Bronchus fibroblast of lung (primary cell): ENCODE data around the gene NECTIN4. TPM values are rescaled to one million over a fixed set of nuclear protein-coding genes. Genes with fewer than 3 reads are reported as not detected.

Experiments used
- total RNA-seq: library from RNA; depleted of rRNA; stranded (reverse); fragments of >200 nt; gene quantifications from 2 replicates; pipeline ENCODE4 v1.2.3, GENCODE V29; 2015

The NECTIN4 gene
- 0.17 TPM in 1 of 2 replicates, not detected in the other for total RNA-seq

GRCh38 chr1:161089251-161089924, at the start of gene NECTIN4:
Gene NECTIN4, minus strand, starts transcription at chr1:161089558. Its CDS starts 262 bp downstream, at chr1:161089296.

GRCh38 chr1:161132410-161133219, 43.3 kb upstream of the NECTIN4 start, which contains the start of gene DEDD:
Gene DEDD, minus strand, starts transcription at chr1:161132667. Its CDS starts 8,205 bp downstream, at chr1:161124462.

GRCh38 chr1:161117759-161118581, 28.6 kb upstream of the NECTIN4 start, which contains the start of the genes NIT1 and PFDN2:
Gene NIT1, plus strand, starts transcription at chr1:161118105. Its CDS starts 72 bp downstream, at chr1:161118177.
Gene PFDN2, minus strand, starts transcription at chr1:161118037. Its CDS starts 11 bp downstream, at chr1:161118026.

GRCh38 chr1:161098210-161099068, 9.1 kb upstream of the NECTIN4 start, which contains the start of gene KLHDC9:
Gene KLHDC9, plus strand, starts transcription at chr1:161098361. Its CDS starts 175 bp downstream, at chr1:161098536.

GRCh38 chr1:161069731-161070270, 19.6 kb downstream of the NECTIN4 start, which contains the start of gene ARHGAP30:
Gene ARHGAP30, minus strand, starts transcription at chr1:161069891. Its CDS starts 267 bp downstream, at chr1:161069624.

GRCh38 chr1:161045736-161046604, 43.4 kb downstream of the NECTIN4 start, which contains the start of gene USF1:
Gene USF1, minus strand, starts transcription at chr1:161045977. Its CDS starts 2,702 bp downstream, at chr1:161043275.

GRCh38 chr1:161038523-161039153, 50.7 kb downstream of the NECTIN4 start, which contains the start of gene TSTD1:
Gene TSTD1, minus strand, starts transcription at chr1:161038964. Its CDS starts 75 bp downstream, at chr1:161038889.

Other genes starting within 250 kb of the NECTIN4 start
- not detected in 2 replicates for gene CD244, start 226.7 kb downstream of the NECTIN4 start, total RNA-seq
- gene ITLN1, start 204.4 kb downstream of the NECTIN4 start, total RNA-seq = not detected in 2 replicates
- gene ITLN2, start 134.7 kb downstream of the NECTIN4 start, total RNA-seq = not detected in 2 replicates
- 0.74 and 1.2 TPM in 2 replicates for gene F11R, start 68.4 kb downstream of the NECTIN4 start, total RNA-seq
- gene TSTD1, start 50.6 kb downstream of the NECTIN4 start, total RNA-seq = 4.2 and 4.6 TPM in 2 replicates
- gene USF1, start 43.6 kb downstream of the NECTIN4 start, total RNA-seq = 38.2 and 38.5 TPM in 2 replicates
- gene ARHGAP30, start 19.7 kb downstream of the NECTIN4 start, total RNA-seq = not detected in 2 replicates
- 1.8 and 2.9 TPM in 2 replicates for gene KLHDC9, start 8.8 kb upstream of the NECTIN4 start, total RNA-seq
- 69.8 and 92.9 TPM in 2 replicates for gene PFDN2, start 28.5 kb upstream of the NECTIN4 start, total RNA-seq
- 30.8 and 38.8 TPM in 2 replicates for gene NIT1, start 28.5 kb upstream of the NECTIN4 start, total RNA-seq
- gene DEDD, start 43.1 kb upstream of the NECTIN4 start, total RNA-seq = 25.2 and 32.0 TPM in 2 replicates
- gene UFC1, start 64.4 kb upstream of the NECTIN4 start, total RNA-seq = 62.0 and 74.8 TPM in 2 replicates
- 12.3 and 12.4 TPM in 2 replicates for gene USP21, start 69.9 kb upstream of the NECTIN4 start, total RNA-seq
- 12.8 and 21.9 TPM in 2 replicates for gene PPOX, start 76.9 kb upstream of the NECTIN4 start, total RNA-seq
- gene B4GALT3, start 87.9 kb upstream of the NECTIN4 start, total RNA-seq = 33.1 and 37.0 TPM in 2 replicates
- 3.6 and 3.7 TPM in 2 replicates for gene ADAMTS4, start 109.5 kb upstream of the NECTIN4 start, total RNA-seq
- 118 and 136 TPM in 2 replicates for gene NDUFS2, start 112.8 kb upstream of the NECTIN4 start, total RNA-seq
- gene FCER1G, start 125.7 kb upstream of the NECTIN4 start, total RNA-seq = not detected in 2 replicates
- gene APOA2, start 134.1 kb upstream of the NECTIN4 start, total RNA-seq = not detected in 2 replicates
- gene TOMM40L, start 136.5 kb upstream of the NECTIN4 start, total RNA-seq = 8.4 and 9.8 TPM in 2 replicates
- not detected in 2 replicates for gene NR1I3, start 148.6 kb upstream of the NECTIN4 start, total RNA-seq
- gene PCP4L1, start 169.2 kb upstream of the NECTIN4 start, total RNA-seq = not detected in 2 replicates
- 1.2 and 1.3 TPM in 2 replicates for gene MPZ, start 220.4 kb upstream of the NECTIN4 start, total RNA-seq
- 30.8 and 40.6 TPM in 2 replicates for gene SDHC, start 224.8 kb upstream of the NECTIN4 start, total RNA-seq